SKM-1 (cell line): ENCODE measurements around the gene DLG1.

Experiments
- DNase-seq: peaks from one replicate; lab custom pipeline; 2025; ENCODE audit not compliant: unreplicated experiment; lab: John Stamatoyannopoulos, UW

The DLG1 gene

DNA sequence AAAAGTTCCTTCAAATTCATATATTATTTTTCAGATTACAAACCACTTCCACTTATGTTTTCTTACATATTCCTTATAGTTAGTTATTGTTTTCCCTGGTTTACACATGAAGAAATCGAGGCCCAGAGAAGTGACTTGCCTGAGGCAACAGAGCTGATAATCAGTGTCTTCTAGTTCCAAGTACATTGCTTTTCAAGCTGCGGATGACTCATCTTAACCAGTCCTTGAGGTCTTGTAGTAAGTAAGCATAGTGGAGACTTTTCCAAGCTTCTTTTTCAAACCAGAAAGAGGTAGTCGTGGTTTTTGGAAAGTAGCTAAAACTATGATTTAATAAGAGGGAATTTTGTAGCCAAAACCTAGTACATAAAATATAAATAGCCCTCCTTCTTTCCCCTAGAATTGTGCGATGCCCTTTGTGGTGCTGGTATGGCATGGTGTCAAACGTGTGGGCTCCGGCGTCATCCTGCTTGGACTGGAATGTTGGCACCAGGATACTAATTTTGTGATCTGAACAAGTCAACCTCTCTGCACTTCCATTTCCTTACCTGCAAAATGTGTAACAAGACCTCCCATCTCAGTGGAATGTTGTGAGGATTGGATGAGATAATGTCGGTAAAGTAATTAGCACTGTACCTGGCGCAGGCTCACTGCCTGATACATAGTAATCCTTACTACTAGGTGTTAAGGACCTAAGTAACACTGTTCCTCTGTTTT, 19.0 kb upstream of the DLG1 start:
- DNase-seq = no peak

DNA sequence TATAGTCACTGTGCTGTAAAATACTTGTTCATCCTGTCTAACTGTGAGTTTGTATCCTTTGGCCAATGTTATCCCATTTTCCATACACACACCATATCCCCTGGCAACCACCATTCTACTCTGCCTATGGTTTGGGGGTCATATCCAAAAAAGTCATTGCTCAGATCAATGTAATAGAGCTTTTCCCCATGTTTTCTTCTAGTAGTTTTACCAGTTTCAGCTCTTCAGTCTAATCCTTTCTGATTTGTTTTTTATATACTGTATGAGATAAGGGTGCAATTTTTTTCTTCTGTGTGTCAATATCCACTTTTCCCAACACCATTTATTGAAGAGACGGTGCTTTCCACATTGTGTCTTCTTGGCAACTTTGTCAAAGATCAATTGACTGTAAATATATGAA, 14.0 kb upstream of the DLG1 start:
- no peak for DNase-seq

DNA sequence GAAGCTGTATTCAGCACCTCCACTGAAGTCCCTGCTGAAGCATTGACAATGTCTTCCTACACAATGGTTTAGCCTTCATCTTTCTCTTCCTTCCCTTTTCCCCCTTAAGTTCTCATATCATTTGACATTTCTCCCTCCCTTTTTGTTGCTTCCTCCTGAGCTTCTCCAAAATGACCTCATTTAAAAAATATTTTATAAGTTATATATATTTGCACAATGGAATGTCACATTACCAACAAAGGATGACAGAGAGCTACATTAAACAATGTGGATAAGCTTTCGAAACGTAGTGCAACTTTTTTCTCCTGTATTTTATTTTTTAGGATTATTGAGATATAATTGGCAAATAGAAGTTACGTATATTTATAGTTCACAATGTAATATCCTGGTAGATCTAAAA, 13.2 kb upstream of the DLG1 start:
- no peak for DNase-seq

DNA sequence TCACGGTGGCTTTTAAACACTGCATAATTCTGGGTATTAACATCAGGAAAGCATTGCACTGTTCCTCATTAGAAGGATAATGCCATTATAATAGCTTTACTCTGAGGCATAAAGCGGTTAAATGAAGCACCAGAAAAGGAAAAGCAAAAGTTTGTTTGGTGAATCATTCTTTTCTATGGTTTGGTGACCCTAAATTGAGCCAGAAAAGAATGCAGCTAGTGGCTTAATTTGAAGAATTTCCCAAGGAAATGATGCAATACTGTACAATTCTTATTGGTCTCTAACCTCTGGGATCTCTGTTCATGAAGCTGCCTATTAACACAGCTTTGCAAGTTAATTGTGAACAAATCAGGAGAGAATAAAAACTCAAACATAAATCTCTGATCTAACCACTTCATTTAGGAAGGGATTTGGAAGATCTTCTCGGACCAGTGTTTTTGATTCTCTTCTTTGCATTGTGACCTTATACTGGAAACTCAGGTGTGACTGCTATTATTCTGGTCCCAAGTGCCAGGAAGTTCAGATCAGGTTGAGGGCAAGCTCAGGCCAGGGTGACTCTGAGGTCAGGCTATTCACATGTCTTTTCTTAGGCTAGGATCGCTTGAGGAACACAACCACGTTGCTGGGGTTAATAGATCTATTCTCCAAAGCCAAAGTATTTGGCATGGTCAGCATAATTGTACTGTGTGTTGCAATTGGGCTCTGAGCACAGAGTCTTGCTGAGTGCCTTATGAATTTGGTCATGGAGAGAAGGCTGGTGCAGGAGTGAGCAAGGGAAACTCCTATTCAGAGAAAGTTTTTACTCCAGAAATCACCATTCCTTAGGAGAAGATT, 11.3 kb upstream of the DLG1 start:
- DNase-seq = no peak

DNA sequence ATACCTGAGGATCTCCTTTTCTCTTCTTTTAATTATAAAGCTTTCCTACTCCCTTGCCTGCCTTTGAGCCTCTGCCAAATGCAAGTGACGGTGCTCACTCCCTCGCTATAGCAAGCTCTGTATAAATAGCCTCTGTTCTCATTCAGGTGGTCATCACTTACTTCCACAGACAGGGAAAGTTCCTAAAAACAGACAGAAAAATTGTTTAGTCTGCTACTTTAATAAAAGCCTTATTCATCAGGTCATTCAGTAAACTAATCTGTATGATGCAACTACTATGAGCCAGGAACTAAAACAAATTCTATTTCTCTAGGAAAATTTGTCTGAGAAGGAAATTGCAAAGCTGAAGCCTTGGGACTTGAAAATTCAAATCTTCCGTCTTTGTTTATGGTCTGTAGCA, 10.2 kb upstream of the DLG1 start:
- no peak for DNase-seq

DNA sequence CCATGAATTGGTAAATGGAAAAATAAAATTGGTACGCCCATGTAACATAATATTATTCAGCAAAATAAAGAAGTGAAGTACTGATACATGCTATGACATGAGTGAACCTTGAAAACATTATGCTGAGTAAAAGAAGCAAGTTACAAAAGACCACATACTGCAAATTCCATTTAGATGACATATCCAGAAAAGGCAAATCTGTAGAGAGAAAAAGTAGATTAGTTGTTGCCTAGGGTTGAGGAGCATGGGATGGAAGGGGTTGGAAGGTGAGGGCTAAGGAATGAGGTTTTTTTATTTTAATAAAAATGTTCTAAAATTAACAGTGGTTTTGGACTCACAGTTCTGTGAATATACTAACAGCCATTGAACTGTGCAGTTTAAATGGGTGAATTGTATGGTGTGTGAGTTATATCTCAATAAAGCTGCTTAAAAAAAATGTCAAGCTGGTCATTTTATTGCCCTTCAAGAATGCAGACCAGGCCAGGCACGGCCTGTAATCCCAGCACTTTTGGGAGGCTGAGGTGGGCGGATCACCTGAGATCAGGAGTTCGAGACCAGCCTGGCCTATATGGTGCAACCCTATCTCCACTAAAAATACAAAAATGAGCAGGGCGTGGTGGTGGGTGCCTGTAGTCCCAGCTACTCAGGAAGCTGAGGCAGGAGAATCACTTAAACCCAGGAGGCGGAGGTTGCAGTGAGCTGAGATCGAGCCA, 8.1 kb upstream of the DLG1 start:
- no peak for DNase-seq

- no peak for DNase-seq
Measured at GRCh38 chr3:197305854-197306253, 7.4 kb upstream of the DLG1 start.

DNA sequence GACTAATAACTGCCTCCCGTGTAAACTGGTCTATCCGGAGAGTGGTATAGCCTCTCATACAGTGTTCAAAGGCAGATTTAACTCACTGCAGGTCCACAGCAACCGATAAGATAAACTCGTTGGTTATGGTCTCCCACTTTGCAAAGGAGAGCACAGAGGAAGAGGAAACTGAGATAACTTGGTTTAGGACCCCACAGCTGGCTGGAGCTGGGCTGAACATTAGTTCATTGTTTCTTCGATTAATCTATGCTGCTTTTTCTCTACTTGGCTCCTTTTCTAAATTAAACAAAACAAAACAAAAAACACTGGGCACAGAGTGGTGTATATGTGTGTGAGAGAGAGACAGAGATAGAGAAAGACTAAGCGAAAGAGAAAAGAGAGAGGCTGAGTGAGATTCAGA, 5.0 kb upstream of the DLG1 start:
- no peak for DNase-seq

DNA sequence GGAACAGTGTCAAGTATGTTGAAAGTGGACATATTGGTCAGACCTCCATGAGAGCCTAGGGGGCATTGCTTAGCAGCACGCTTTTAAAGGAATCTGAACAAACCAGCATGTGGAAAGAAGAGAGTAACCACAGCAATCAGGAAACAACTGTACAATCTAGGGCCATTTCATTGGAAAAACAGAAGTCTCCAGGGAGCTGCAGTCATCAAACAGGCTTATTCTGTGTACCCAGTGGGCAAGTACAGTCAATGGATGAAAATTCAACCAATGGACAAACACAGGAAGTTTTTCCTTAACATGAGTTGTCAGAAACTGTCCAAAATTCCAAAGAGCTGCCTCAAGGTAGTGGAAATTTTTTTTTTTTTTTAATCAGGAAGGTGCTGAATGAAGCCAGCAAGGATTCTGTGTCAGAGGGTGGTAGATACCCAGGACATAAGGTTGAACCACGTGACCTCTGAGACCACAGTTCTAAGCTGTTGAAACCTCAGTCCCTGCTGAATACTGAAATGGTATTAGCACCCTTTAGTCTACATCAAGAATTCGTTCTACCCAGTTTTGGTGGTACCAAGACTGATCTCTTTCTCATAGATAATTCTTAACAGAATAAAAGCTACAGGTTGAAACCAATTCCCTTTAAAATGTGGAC, 4.4 kb upstream of the DLG1 start:
- no peak for DNase-seq

GRCh38 chr3:197302033-197302432, 3.6 kb upstream of the DLG1 start:
- no peak for DNase-seq

DNA sequence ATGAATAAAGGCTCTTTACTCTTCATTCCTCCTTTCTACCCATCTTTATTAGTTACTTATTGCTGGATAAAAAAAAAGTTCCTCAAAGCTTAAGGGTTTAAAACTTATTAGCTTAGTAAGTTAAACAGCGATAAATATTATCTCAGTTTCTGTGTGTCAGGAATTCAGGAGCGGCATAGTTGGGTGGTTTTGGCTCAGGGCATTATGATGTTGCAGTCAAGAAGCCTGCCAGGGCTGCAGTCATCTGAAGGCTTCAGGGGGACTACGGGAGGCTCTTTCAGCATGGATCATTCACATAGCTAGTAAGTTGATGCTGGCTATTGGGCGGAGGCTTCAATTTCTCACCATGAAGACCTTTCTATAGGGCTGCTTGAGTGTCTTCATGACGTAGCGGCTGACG, 1.9 kb upstream of the DLG1 start:
- no peak for DNase-seq

DNA sequence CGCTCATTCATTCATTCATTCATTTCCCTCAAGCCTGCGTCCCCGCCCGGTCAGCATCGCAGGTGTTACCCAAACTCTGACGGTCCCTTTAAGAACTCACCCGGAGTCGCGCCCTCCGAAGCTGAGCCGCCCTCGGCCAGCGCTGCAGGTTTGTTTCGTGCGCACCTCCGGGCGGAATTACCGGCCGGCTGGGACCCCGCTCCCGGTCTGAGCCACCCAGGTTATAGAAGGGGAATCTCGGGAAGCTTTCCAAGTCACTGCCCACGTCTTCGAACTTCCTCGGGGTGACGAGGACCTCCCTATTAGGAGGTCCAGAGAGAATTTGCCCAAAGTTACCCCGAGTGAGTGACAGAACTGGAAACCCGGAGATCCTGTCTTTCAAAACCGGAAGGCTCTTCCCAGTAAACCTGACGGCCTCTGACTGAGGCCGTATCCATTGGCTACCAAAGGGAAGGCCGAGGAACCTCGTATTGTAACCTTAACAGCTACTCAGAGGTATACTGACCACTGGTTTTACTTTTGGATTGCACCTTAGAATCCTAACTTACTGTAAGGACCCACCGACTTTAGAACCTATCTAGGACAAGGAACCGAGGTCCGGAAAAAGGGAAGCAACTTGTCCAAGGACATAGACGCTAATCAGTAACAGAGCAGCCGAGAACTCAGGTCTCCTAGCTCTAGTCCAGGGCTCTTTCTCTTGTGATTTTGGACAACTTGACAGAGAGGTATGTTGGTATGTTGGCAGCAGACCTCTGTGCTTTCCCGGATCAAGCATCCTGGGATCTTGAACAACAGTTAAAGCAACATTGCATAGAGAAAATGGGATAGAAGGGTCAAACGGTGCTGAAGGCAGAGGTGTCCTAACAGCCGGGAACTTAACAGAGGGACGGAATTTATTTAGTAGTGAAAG, 788 bp upstream of the DLG1 start:
- no peak for DNase-seq

DNA sequence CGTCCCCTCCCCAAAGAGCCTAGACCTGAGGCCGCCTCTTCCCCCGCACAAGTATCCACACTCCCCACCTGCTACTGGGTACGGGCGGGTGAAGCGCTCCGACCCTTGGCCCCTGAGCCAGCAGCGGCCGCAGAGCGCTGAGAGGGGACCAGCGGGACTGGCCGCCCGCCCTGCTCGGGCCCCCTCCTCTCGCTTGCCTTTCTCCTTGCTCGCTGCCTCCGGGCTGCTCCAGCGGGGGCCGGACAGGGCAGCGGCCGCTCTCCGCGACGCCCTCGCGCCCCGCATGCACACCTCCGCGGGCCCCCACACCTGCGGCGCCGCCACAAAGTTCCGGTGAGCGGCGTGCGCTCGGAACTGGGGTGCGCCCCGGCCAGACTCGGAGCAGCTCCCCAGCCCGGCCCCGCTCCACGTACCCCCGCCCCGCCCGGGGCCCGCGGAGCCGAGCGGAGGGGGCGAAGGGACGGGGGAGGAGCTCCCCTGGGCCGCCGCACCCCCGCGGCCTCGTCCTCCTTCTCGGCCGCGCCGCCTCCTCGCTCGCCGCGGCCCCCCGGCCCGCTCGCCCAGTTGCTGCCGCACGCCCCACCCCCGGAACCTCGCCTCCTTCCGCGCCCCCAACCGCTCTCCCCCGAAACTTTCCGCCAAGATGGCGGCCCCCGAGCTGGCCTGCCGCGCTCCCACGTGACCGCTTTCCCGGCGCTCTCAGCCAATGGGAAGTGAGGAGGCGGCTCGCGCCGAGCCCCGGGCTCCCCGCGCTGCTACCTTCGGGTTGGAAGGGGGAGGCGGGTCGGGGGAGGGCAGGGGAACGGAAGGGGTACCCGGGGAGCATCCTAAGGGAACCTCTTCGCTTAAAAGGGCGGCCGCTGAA, 704 bp downstream of the DLG1 start:
- DNase-seq = peak; percentile 82

GRCh38 chr3:197297002-197297401, 1.4 kb downstream of the DLG1 start:
- DNase-seq = no peak

DNA sequence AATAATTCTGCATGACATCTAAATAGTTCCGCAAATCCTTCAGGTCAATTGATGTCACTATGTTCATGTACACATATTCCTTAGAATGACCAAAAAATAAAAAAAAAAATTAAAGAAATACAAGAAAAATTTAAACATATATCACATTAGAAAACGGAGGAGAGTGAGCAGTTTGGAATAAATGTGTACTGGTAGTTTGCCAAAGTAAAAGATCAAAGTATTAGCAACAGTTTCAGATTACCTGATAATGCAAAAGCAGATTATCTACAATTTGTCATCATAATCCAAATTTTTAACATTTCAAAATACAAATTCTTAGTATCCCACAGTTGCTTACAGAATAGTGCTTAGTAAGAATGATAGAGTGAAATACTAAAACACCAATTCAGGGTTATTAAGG, 1.9 kb downstream of the DLG1 start:
- no peak for DNase-seq

DNA sequence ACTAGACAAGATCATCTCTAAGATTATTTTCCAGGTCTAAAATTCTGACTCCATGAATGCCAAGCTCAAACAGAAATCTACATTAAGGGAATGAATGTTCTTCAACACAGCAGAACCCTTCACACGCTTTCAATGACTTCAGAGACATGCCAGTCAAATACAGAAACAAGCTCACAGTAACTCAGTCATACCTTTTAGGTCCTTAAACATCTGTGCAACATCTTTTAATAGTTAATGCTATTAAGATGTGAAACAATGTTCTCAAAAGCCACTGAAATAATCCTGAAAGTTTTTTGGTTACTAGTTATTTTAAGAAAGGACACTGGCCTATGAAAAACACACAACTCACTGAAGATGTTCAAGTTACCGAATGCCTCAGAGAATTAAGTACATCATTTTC, 2.5 kb downstream of the DLG1 start:
- DNase-seq = no peak

DNA sequence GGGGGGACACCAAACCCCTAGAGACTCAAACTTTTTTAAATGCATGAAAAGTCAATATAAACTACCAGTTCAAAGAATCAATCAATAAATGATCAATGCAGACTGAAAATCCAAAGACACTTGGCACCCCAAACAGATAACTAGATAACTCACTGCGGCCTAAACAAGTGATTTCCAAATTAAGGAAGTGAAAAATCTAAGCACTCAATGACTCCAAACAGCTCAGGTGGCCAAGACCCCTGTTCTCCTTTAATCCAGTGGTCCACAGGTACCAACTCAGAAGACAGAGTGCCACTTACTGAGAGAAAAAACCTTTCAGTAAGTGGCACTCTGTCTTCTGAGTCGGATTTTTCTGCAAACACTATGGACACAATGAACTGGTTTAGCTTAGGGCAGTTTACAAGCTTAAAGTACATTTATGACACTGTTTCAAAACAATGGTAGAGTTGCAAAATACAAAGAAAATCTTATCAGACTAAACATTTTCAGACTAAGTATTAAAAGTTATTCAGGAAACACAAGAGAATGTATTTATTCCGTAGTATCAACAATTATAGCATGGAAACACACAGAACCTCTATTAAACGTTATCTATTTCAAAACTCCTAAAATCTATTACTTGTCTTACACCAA, 4.7 kb downstream of the DLG1 start:
- DNase-seq = no peak

DNA sequence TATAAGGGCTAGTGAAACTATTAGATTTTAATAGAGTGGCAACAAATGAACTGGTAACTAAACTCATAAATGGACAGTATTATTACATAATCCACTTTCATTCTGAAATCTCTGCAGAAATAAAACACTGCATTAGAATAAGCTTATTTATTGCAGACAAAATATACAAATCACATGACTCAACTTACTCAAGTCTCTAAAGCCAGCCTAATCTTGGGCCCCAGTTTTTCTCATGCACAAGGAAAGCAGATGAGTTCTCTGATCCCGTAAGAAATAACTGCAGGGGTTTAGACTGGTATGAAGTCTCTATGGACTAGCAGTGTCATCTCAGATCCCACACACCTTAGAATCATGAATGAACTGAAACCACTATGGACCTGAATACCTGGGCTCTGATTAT, 5.8 kb downstream of the DLG1 start:
- no peak for DNase-seq

GRCh38 chr3:197292083-197292646, 6.2 kb downstream of the DLG1 start:
- no peak for DNase-seq
